WTC11 (cell line): ENCODE measurements around the gene ZNF326. TPM values are rescaled to one million over a fixed set of nuclear protein-coding genes. Genes with fewer than 3 reads are reported as not detected.

ENCODE experiments used
- ATAC-seq: fragments of 200-7000 bp; cut with Tn5 transposase; 2 replicates; pipeline ENCODE4 v1.10.0; 2021; ENCODE audit warnings: mild to moderate bottlenecking, moderate library complexity
- CTCF ChIA-PET: fragments of 300-600 bp; sonication (Branson Sonifier 250); formaldehyde crosslinking; loops from one replicate; lab custom pipeline; 2021; ENCODE audit warnings: antibody characterized with exemption; lab: Charles Lee
- POLR2A ChIA-PET: fragments of 350-600 bp; sonication (Branson Sonifier 250); formaldehyde crosslinking; loops from one replicate; lab custom pipeline; 2021; ENCODE audit warnings: antibody characterized with exemption; lab: Charles Lee
- DNase-seq: peaks from one replicate; pipeline ENCODE4 v3.0.0; 2021; ENCODE audit warnings: low spot score
- H3K27ac Mint-ChIP-seq: 2 replicates; pipeline ENCODE4 v1.8.0; 2021; ENCODE audit warnings: mixed read lengths
- H3K27me3 Mint-ChIP-seq: 2 replicates; pipeline ENCODE4 v1.8.0; 2021; ENCODE audit warnings: low read depth, mild to moderate bottlenecking, moderate library complexity, mixed read lengths
- H3K36me3 Mint-ChIP-seq: 2 replicates; pipeline ENCODE4 v1.8.0; 2021; ENCODE audit warnings: mixed read lengths
- H3K4me1 Mint-ChIP-seq: 2 replicates; pipeline ENCODE4 v1.8.0; 2022; ENCODE audit warnings: mixed read lengths
- H3K4me3 Mint-ChIP-seq: 2 replicates; pipeline ENCODE4 v1.8.0; 2021; ENCODE audit warnings: mild to moderate bottlenecking, moderate library complexity, mixed read lengths
- H3K9me3 Mint-ChIP-seq: 2 replicates; pipeline ENCODE4 v1.8.0; 2021; ENCODE audit warnings: mixed read lengths
- CREM ChIP-seq: sonication (generic); formaldehyde crosslinking; IDR thresholded peaks from 2 replicates; pipeline ENCODE4 v1.8.1; 2022; ENCODE audit warnings: mild to moderate bottlenecking, missing genetic modification reagents, moderate library complexity
- CTCF ChIP-seq: fragments of 200-600 bp; IDR thresholded peaks from 2 replicates; pipeline ENCODE4 v1.8.0; 2022; ENCODE audit warnings: antibody characterized with exemption
- E2F1 ChIP-seq: sonication (generic); formaldehyde crosslinking; IDR thresholded peaks from 2 replicates; pipeline ENCODE4 v1.8.0; 2022; ENCODE audit warnings: mild to moderate bottlenecking, missing genetic modification reagents
- E2F4 ChIP-seq: sonication (generic); formaldehyde crosslinking; IDR thresholded peaks from 2 replicates; pipeline ENCODE4 v1.8.1; 2022; ENCODE audit warnings: low read depth, mild to moderate bottlenecking, moderate library complexity, missing genetic modification reagents, borderline replicate concordance
- E2F5 ChIP-seq: sonication (generic); formaldehyde crosslinking; IDR thresholded peaks from 2 replicates; pipeline ENCODE4 v1.8.1; 2022; ENCODE audit warnings: mild to moderate bottlenecking, moderate library complexity, missing genetic modification reagents
- ESRRA ChIP-seq: sonication (generic); formaldehyde crosslinking; IDR thresholded peaks from 2 replicates; pipeline ENCODE4 v1.8.1; 2022; ENCODE audit warnings: mild to moderate bottlenecking, missing genetic modification reagents, borderline replicate concordance
- FOXK1 ChIP-seq: sonication (generic); formaldehyde crosslinking; IDR thresholded peaks from 2 replicates; pipeline ENCODE4 v1.8.0; 2022; ENCODE audit warnings: mild to moderate bottlenecking, moderate library complexity, missing genetic modification reagents
- JAZF1 ChIP-seq: fragments of 250-450 bp; sonication (Bioruptor Pico); IDR thresholded peaks from 2 replicates; pipeline ENCODE4 v1.9.0; 2021; ENCODE audit warnings: moderate library complexity, mild to moderate bottlenecking, inconsistent platforms
- MYBL2 ChIP-seq: sonication (generic); formaldehyde crosslinking; IDR thresholded peaks from 2 replicates; pipeline ENCODE4 v1.8.1; 2023; ENCODE audit warnings: mild to moderate bottlenecking, moderate library complexity, missing genetic modification reagents
- NR2C2 ChIP-seq: sonication (generic); formaldehyde crosslinking; IDR thresholded peaks from 2 replicates; pipeline ENCODE4 v1.8.0; 2022; ENCODE audit warnings: mild to moderate bottlenecking, missing genetic modification reagents
- RORB ChIP-seq: fragments of 250-450 bp; sonication (Bioruptor Pico); IDR thresholded peaks from 2 replicates; pipeline ENCODE4 v1.9.0; 2021; ENCODE audit warnings: mild to moderate bottlenecking
- USF2 ChIP-seq: sonication (generic); formaldehyde crosslinking; IDR thresholded peaks from 2 replicates; pipeline ENCODE4 v1.8.1; 2023; ENCODE audit warnings: mild to moderate bottlenecking, missing genetic modification reagents, moderate library complexity
- ZBTB21 ChIP-seq: sonication (generic); formaldehyde crosslinking; IDR thresholded peaks from 2 replicates; pipeline ENCODE4 v1.8.1; 2023; ENCODE audit warnings: mild to moderate bottlenecking, missing genetic modification reagents, borderline replicate concordance
- ZNF232 ChIP-seq: sonication (generic); formaldehyde crosslinking; IDR thresholded peaks from 2 replicates; pipeline ENCODE4 v1.8.0; 2022; ENCODE audit warnings: mild to moderate bottlenecking, missing genetic modification reagents
- ZNF416 ChIP-seq: fragments of 250-450 bp; sonication (Bioruptor Pico); IDR thresholded peaks from 2 replicates; pipeline ENCODE4 v1.9.0; 2021; ENCODE audit warnings: mild to moderate bottlenecking, inconsistent platforms
- ZNF671 ChIP-seq: fragments of 250-450 bp; sonication (Bioruptor Pico); IDR thresholded peaks from 2 replicates; pipeline ENCODE4 v1.8.0; 2021; ENCODE audit warnings: mild to moderate bottlenecking
- total RNA-seq: library from RNA; stranded (reverse); gene quantifications from 3 replicates; pipeline ENCODE4 v1.2.3, GENCODE V29; 2021
- TF ChIP-seq, protein P1 (sequence below): fragments of 250-450 bp; sonication (Bioruptor Pico); IDR thresholded peaks from 2 replicates; pipeline ENCODE4 v1.8.0; 2021; ENCODE audit warnings: mild to moderate bottlenecking
- TF ChIP-seq, protein P2 (sequence below): sonication (generic); formaldehyde crosslinking; IDR thresholded peaks from 2 replicates; pipeline ENCODE4 v1.8.0; 2022; ENCODE audit warnings: mild to moderate bottlenecking, missing genetic modification reagents
- TF ChIP-seq, protein P3 (sequence below): sonication (generic); formaldehyde crosslinking; IDR thresholded peaks from 2 replicates; pipeline ENCODE4 v1.8.0; 2022; ENCODE audit warnings: mild to moderate bottlenecking, missing genetic modification reagents
- TF ChIP-seq, protein P4 (sequence below): sonication (generic); formaldehyde crosslinking; IDR thresholded peaks from 2 replicates; pipeline ENCODE4 v1.8.1; 2023; ENCODE audit warnings: mild to moderate bottlenecking, missing genetic modification reagents

ZNF326 gene
- total RNA-seq, 1 experiment from 2014 or later = 32.7 TPM

- H3K9me3 Mint-ChIP-seq = no peaks in the 10 kb centered on the region
Measured at GRCh38 chr1:90007979-90008404, 13.1 kb downstream of the ZNF326 start.

DNA sequence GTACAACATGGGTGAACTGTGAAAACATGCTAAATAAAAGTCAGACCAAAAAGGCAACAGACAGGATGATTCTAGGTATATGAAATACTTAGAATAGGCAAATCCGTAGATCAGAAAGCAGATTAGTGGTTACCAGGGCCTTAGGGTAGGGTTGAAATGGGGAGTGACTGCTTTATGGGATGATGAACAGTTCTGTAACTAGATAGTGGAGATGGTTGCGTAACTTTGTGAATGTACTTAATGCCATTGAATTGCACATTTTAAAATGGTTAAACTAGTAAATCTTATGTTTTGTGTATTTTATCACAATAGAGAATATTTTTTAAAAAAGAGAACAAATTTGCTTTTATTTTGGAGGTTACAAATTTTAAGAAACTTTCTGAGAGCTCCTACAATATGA is 17.4 kb downstream of the ZNF326 start:
- peaks cover 74% of the 10 kb centered on the region for H3K36me3 Mint-ChIP-seq
- no peaks in the 10 kb centered on the region for H3K4me1 Mint-ChIP-seq
- no peak overlapping the region for H3K4me3 Mint-ChIP-seq
- ChIA-PET POLR2A (no interaction called here), CTCF (no interaction called here)
- DNase-seq (no peak), ATAC-seq (no peak)
- H3K9me3 Mint-ChIP-seq = no peaks in the 10 kb centered on the region
- TF ChIP-seq RORB (no peak), E2F4 (no peak), USF2 (CRISPR knock-in tag) (no peak), MYBL2 (CRISPR knock-in tag) (no peak), FOXK1 (CRISPR knock-in tag) (no peak), ZNF232 (no peak), NR2C2 (CRISPR knock-in tag) (no peak), ZNF671 (CRISPR knock-in tag) (no peak), CREM (CRISPR knock-in tag) (no peak), E2F5 (CRISPR knock-in tag) (no peak), JAZF1 (CRISPR knock-in tag) (no peak), E2F1 (CRISPR knock-in tag) (no peak), CTCF (no peak), ESRRA (no peak), ZBTB21 (CRISPR knock-in tag) (no peak)
- TF ChIP-seq, protein P1, sequence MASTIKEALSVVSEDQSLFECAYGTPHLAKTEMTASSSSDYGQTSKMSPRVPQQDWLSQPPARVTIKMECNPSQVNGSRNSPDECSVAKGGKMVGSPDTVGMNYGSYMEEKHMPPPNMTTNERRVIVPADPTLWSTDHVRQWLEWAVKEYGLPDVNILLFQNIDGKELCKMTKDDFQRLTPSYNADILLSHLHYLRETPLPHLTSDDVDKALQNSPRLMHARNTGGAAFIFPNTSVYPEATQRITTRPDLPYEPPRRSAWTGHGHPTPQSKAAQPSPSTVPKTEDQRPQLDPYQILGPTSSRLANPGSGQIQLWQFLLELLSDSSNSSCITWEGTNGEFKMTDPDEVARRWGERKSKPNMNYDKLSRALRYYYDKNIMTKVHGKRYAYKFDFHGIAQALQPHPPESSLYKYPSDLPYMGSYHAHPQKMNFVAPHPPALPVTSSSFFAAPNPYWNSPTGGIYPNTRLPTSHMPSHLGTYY (CRISPR knock-in tag) = no peak
- TF ChIP-seq, protein P2, sequence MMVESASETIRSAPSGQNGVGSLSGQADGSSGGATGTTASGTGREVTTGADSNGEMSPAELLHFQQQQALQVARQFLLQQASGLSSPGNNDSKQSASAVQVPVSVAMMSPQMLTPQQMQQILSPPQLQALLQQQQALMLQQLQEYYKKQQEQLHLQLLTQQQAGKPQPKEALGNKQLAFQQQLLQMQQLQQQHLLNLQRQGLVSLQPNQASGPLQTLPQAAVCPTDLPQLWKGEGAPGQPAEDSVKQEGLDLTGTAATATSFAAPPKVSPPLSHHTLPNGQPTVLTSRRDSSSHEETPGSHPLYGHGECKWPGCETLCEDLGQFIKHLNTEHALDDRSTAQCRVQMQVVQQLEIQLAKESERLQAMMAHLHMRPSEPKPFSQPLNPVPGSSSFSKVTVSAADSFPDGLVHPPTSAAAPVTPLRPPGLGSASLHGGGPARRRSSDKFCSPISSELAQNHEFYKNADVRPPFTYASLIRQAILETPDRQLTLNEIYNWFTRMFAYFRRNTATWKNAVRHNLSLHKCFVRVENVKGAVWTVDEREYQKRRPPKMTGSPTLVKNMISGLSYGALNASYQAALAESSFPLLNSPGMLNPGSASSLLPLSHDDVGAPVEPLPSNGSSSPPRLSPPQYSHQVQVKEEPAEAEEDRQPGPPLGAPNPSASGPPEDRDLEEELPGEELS (CRISPR knock-in tag) = no peak
- TF ChIP-seq, protein P3, sequence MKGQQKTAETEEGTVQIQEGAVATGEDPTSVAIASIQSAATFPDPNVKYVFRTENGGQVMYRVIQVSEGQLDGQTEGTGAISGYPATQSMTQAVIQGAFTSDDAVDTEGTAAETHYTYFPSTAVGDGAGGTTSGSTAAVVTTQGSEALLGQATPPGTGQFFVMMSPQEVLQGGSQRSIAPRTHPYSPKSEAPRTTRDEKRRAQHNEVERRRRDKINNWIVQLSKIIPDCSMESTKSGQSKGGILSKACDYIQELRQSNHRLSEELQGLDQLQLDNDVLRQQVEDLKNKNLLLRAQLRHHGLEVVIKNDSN (CRISPR knock-in tag) = no peak
- no peak overlapping the region for H3K27ac Mint-ChIP-seq
- no peaks in the 10 kb centered on the region for H3K27me3 Mint-ChIP-seq

More at GRCh38 chr1:90007979-90008404, 13.1 kb downstream of the ZNF326 start:
- ChIA-PET CTCF (no interaction called here), POLR2A (no interaction called here)
- DNase-seq (no peak), ATAC-seq (no peak)
- no peak overlapping the region; the same call in none of the 2 replicates for H3K27ac Mint-ChIP-seq
- H3K27me3 Mint-ChIP-seq = no peaks in the 10 kb centered on the region
- H3K4me3 Mint-ChIP-seq = no peak overlapping the region
- TF ChIP-seq, protein P4, sequence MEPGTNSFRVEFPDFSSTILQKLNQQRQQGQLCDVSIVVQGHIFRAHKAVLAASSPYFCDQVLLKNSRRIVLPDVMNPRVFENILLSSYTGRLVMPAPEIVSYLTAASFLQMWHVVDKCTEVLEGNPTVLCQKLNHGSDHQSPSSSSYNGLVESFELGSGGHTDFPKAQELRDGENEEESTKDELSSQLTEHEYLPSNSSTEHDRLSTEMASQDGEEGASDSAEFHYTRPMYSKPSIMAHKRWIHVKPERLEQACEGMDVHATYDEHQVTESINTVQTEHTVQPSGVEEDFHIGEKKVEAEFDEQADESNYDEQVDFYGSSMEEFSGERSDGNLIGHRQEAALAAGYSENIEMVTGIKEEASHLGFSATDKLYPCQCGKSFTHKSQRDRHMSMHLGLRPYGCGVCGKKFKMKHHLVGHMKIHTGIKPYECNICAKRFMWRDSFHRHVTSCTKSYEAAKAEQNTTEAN = no peak
- TF ChIP-seq ZNF416 (CRISPR knock-in tag) = no peak
- H3K36me3 Mint-ChIP-seq = peaks cover 53% of the 10 kb centered on the region
- no peaks in the 10 kb centered on the region for H3K4me1 Mint-ChIP-seq
